OCI-LY7 (cell line): ENCODE measurements around the gene RNF130.

Experiments
- CTCF ChIP-seq: fragments of 200-600 bp; sonication (generic); conservative IDR thresholded peaks from 2 replicates; pipeline ENCODE4 v1.5.1; 2014; ENCODE audit warnings: mild to moderate bottlenecking, antibody characterized with exemption, low read length, moderate library complexity, mixed read lengths
- EZH2phosphoT487 ChIP-seq: fragments of 200-600 bp; sonication (generic); IDR thresholded peaks from 2 replicates; pipeline ENCODE4 v1.6.1; 2018; ENCODE audit warnings: low read depth, borderline replicate concordance, mild to moderate bottlenecking, mixed run types, antibody characterized with exemption, low read length, moderate library complexity, mixed read lengths

- TF ChIP-seq CTCF (no peak), EZH2phosphoT487 (no peak)
These were observed 8.3 kb upstream of the RNF130 start for GRCh38 chr5:180079702-180080466.
